WERI-Rb-1 (cell line): ENCODE results near the gene TAX1BP1.

Experiments used
- DNase-seq: peaks from one replicate; pipeline ENCODE4 v3.0.0-alpha.2; 2020
- H3K27ac ChIP-seq: fragments of 250-450 bp; sonication (Bioruptor Pico); 2 replicates; pipeline ENCODE4 v1.5.1; 2020; ENCODE audit warnings: mild to moderate bottlenecking, moderate library complexity
- H3K27me3 ChIP-seq: fragments of 250-450 bp; sonication (Bioruptor Pico); 2 replicates; pipeline ENCODE4 v1.5.1; 2021; ENCODE audit warnings: mild to moderate bottlenecking, low read depth, moderate library complexity; ENCODE audit not compliant: insufficient read depth, severe bottlenecking
- H3K36me3 ChIP-seq: fragments of 250-450 bp; sonication (Bioruptor Pico); 2 replicates; pipeline ENCODE4 v1.5.1; 2020; ENCODE audit warnings: mild to moderate bottlenecking, moderate library complexity
- H3K4me3 ChIP-seq: 2 replicates; pipeline ENCODE4 v1.5.1; 2011; ENCODE audit warnings: low read depth, mild to moderate bottlenecking, control low read depth, low read length
- H3K9me3 ChIP-seq: fragments of 250-450 bp; sonication (Bioruptor Pico); 2 replicates; pipeline ENCODE4 v1.5.1; 2021; ENCODE audit warnings: mild to moderate bottlenecking, moderate library complexity; ENCODE audit not compliant: severe bottlenecking
- CTCF ChIP-seq: IDR thresholded peaks from 2 replicates; pipeline ENCODE4 v1.5.1; 2011; ENCODE audit warnings: low read depth, mild to moderate bottlenecking, control low read depth, inconsistent platforms, low read length

The TAX1BP1 gene

GRCh38 chr7:27840760-27841364, 100.9 kb downstream of the TAX1BP1 start:
- H3K9me3 ChIP-seq: no peaks in the 10 kb centered on the region

GRCh38 chr7:27842094-27842692, 102.2 kb downstream of the TAX1BP1 start:
- no peaks in the 10 kb centered on the region for H3K9me3 ChIP-seq
- H3K27me3 ChIP-seq: no peaks in the 10 kb centered on the region
- peak; percentile 40 for TF ChIP-seq CTCF
- no peak overlapping the region for H3K27ac ChIP-seq
- H3K4me3 ChIP-seq: no peak overlapping the region
- no peaks in the 10 kb centered on the region for H3K36me3 ChIP-seq
- peak; percentile 55 for DNase-seq

More at GRCh38 chr7:27840760-27841364, 100.9 kb downstream of the TAX1BP1 start:
- Histone ChIP-seq H3K27ac (no peak overlapping the region), H3K4me3 (no peak overlapping the region), H3K27me3 (no peaks in the 10 kb centered on the region), H3K36me3 (no peaks in the 10 kb centered on the region)
- no peak for DNase-seq
- no peak for TF ChIP-seq CTCF

- H3K27ac ChIP-seq: no peak overlapping the region
- no peak overlapping the region for H3K4me3 ChIP-seq
- H3K9me3 ChIP-seq: no peaks in the 10 kb centered on the region
- TF ChIP-seq CTCF: no peak
- no peaks in the 10 kb centered on the region for H3K36me3 ChIP-seq
- no peaks in the 10 kb centered on the region for H3K27me3 ChIP-seq
- no peak for DNase-seq
Observed at GRCh38 chr7:27842851-27843250, 102.9 kb downstream of the TAX1BP1 start.

- H3K27ac ChIP-seq: no peak overlapping the region
- no peak overlapping the region for H3K4me3 ChIP-seq
- no peaks in the 10 kb centered on the region for H3K27me3 ChIP-seq
- H3K36me3 ChIP-seq: no peaks in the 10 kb centered on the region
- no peaks in the 10 kb centered on the region for H3K9me3 ChIP-seq
- no peak for DNase-seq
- TF ChIP-seq CTCF: no peak
Observed at GRCh38 chr7:27843584-27844305, 103.8 kb downstream of the TAX1BP1 start.

- no peak for TF ChIP-seq CTCF
- Histone ChIP-seq H3K27me3 (no peaks in the 10 kb centered on the region), H3K36me3 (no peaks in the 10 kb centered on the region), H3K27ac (no peak overlapping the region), H3K9me3 (no peaks in the 10 kb centered on the region), H3K4me3 (no peak overlapping the region)
- no peak for DNase-seq
Observed at GRCh38 chr7:27846388-27846787, 106.4 kb downstream of the TAX1BP1 start.
